Suprapubic skin (tissue), 4 donors: ENCODE measurements around the gene WWOX. TPM values are rescaled to one million over a fixed set of nuclear protein-coding genes. Genes with fewer than 3 reads are reported as not detected.

Experiments used
- DNase-seq, 2 donors: peaks; one replicate each; pipeline ENCODE4 v3.0.0-alpha.2; 2019; ENCODE audit warnings: low spot score in 2 of 2
- H3K27ac ChIP-seq: fragments of 200-600 bp; sonication (generic); one replicate; pipeline ENCODE4 v1.5.1; 2019
- H3K27me3 ChIP-seq: fragments of 200-600 bp; sonication (generic); one replicate; pipeline ENCODE4 v1.5.1; 2019
- H3K36me3 ChIP-seq: fragments of 200-600 bp; sonication (generic); one replicate; pipeline ENCODE4 v1.5.1; 2019
- H3K4me1 ChIP-seq: fragments of 200-600 bp; sonication (generic); one replicate; pipeline ENCODE4 v1.5.1; 2019
- H3K4me3 ChIP-seq: fragments of 200-600 bp; sonication (generic); one replicate; pipeline ENCODE4 v1.5.1; 2019; ENCODE audit warnings: mild to moderate bottlenecking
- H3K9me3 ChIP-seq: fragments of 200-600 bp; sonication (generic); one replicate; pipeline ENCODE4 v1.5.1; 2019
- EP300 ChIP-seq: sonication (generic); formaldehyde crosslinking; IDR thresholded peaks from one replicate; pipeline ENCODE4 v1.6.1; 2017; ENCODE audit warnings: antibody characterized with exemption
- POLR2A ChIP-seq, 2 donors: fragments of 450-650 bp; IDR thresholded peaks; one replicate each; pipeline ENCODE4 v1.6.1; 2017; ENCODE audit warnings: antibody characterized with exemption in 2 of 2, mild to moderate bottlenecking in 2 of 2, moderate library complexity in 2 of 2
- POLR2AphosphoS5 ChIP-seq, 3 donors: sonication (generic); formaldehyde crosslinking; IDR thresholded peaks; one replicate each; pipeline ENCODE4 v1.6.1; 2017; ENCODE audit warnings: antibody characterized with exemption in 3 of 3
- WGBS: methylation state at CpG from one replicate; pipeline ENCODE4 v1.1.5; 2018; 5-methylcytosine and 5-hydroxymethylcytosine counted together
- total RNA-seq, 4 donors: library from RNA; depleted of rRNA; stranded (reverse); fragments of >200 nt; gene quantifications; one replicate each; pipeline ENCODE4 v1.1.0, GENCODE V29; 2016
- TF ChIP-seq, protein P1 (sequence below), 2 donors: fragments of 200-600 bp in 1 of 2; fragments of 450-650 bp in 1 of 2; sonication (generic) in 1 of 2; IDR thresholded peaks; one replicate each; pipeline ENCODE4 v1.5.1; 2016 to 2019; ENCODE audit warnings: antibody characterized with exemption in 2 of 2, mild to moderate bottlenecking in 1 of 2, moderate library complexity in 1 of 2

WWOX gene
- total RNA-seq, 4 donors from 2014 or later = 29.6 to 104 (median 47.3) TPM

DNA sequence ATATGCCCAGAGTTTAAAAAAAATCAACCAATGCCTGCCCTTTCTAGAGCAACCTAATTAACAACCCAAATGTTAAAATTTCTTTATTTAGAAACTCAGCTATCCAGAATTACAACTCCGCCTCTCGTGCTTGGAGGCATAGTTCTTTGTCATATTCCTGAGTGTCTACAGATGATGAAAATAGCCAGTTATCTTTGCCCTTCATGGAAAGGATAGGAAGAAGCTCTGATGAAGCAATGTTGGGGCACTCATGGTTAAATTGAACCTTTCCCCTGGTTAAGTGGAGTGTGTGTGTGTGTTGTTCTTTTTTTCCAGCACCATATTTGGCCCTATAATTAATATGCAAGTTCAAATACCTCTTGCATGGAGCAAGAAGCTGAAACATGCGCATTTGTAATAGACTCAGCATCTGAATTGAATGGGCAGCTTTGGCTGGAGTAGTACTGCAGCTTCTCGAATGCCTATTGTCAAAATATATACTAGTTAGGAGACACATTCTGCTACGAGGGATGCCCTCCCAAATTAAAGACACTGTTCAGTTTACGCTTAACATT is 506.2 kb downstream of the WWOX start:
- WGBS = 73% methylated on average over 6 of the region's 6 CpGs

DNA sequence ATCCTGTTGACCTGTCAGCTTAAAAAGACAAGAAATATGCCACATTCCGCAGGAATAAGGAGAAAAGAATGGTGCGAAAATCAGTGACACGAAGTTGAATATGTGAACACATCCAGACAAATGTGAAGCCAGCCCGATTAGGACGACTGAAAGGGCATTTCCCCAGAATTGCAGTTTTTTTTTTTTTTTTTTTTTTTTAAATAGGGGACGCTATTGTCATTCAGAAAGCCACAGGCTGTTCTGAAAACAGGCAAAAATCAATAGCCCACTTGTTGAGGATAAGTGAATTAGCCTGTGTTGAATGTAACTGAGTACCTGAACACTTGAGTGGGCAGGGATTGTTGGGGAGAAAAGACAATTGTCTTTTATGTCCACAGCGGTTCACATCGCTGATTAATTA is 507.1 kb downstream of the WWOX start:
- no peaks in the 10 kb centered on the region for H3K36me3 ChIP-seq
- no peaks in the 10 kb centered on the region for H3K9me3 ChIP-seq
- H3K4me3 ChIP-seq = no peak overlapping the region
- DNase-seq = no peak
- WGBS = 82% methylated on average over 8 of the region's 8 CpGs
- H3K27me3 ChIP-seq = no peaks in the 10 kb centered on the region
- no peak overlapping the region for H3K27ac ChIP-seq
- peaks cover 8% of the 10 kb centered on the region for H3K4me1 ChIP-seq
- TF ChIP-seq, protein P1, sequence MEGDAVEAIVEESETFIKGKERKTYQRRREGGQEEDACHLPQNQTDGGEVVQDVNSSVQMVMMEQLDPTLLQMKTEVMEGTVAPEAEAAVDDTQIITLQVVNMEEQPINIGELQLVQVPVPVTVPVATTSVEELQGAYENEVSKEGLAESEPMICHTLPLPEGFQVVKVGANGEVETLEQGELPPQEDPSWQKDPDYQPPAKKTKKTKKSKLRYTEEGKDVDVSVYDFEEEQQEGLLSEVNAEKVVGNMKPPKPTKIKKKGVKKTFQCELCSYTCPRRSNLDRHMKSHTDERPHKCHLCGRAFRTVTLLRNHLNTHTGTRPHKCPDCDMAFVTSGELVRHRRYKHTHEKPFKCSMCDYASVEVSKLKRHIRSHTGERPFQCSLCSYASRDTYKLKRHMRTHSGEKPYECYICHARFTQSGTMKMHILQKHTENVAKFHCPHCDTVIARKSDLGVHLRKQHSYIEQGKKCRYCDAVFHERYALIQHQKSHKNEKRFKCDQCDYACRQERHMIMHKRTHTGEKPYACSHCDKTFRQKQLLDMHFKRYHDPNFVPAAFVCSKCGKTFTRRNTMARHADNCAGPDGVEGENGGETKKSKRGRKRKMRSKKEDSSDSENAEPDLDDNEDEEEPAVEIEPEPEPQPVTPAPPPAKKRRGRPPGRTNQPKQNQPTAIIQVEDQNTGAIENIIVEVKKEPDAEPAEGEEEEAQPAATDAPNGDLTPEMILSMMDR (IDR thresholded peaks at IDR 0.05) = no peak
- TF ChIP-seq POLR2A (IDR thresholded peaks at IDR 0.05) (no peak), EP300 (no peak), POLR2AphosphoS5 (IDR thresholded peaks at IDR 0.05) (no peak)

More for the DNA sequence above, 506.2 kb downstream of the WWOX start:
- H3K27ac ChIP-seq = no peak overlapping the region
- DNase-seq = no peak
- no peaks in the 10 kb centered on the region for H3K36me3 ChIP-seq
- H3K4me3 ChIP-seq = no peak overlapping the region
- no peaks in the 10 kb centered on the region for H3K9me3 ChIP-seq
- peaks cover 8% of the 10 kb centered on the region for H3K4me1 ChIP-seq
- TF ChIP-seq POLR2A (IDR thresholded peaks at IDR 0.05) = no peak
- no peak for TF ChIP-seq EP300
- TF ChIP-seq POLR2AphosphoS5 (IDR thresholded peaks at IDR 0.05) = no peak
- TF ChIP-seq, protein P1 (IDR thresholded peaks at IDR 0.05) = no peak
- H3K27me3 ChIP-seq = no peaks in the 10 kb centered on the region

DNA sequence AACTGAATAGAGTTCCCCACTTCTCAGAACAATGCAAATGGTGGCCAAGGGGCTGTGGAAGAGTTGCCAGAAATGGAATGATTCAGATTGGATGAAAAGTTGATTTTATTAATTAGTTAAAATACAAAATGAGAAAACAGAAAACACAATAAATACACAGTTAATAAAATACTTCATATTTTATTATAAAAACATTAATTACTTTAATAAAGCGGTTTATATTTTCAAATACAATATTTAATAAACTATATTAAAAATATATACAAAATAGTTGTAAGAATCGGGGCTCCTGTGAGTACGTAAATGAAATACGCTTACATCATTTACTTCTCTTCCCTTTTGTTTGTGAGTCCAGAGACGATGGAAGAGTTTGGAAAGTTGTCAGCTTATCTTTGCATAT is 507.6 kb downstream of the WWOX start:
- no peak overlapping the region for H3K27ac ChIP-seq
- H3K4me1 ChIP-seq = peaks cover 8% of the 10 kb centered on the region
- H3K4me3 ChIP-seq = no peak overlapping the region
- no peak for DNase-seq
- no peaks in the 10 kb centered on the region for H3K9me3 ChIP-seq
- no peaks in the 10 kb centered on the region for H3K27me3 ChIP-seq
- H3K36me3 ChIP-seq = no peaks in the 10 kb centered on the region
- 90% methylated on average over 5 of the region's 5 CpGs for WGBS
- TF ChIP-seq POLR2AphosphoS5 (IDR thresholded peaks at IDR 0.05) (no peak), EP300 (no peak), POLR2A (IDR thresholded peaks at IDR 0.05) (no peak)
- TF ChIP-seq, protein P1 (IDR thresholded peaks at IDR 0.05) = no peak

DNA sequence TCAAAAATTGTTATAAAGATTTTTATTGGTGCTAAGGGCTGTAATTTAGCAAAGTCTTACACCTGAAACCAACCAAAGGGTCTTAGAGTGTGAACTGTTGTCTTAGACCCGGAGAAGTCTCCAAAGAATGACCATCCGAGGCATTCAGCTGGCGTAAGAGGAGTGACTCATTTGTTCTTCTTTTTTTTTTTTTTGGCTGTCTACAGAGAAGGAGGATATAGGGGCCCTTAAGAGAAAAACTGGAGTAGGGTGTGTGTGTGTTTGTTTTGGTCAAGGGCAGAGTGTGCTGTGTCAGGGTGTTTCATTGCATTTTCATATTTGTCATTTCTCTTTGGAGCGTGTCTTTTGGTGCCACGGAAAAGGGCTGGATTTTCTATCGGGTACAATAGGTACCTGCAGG is 508.0 kb downstream of the WWOX start:
- no peaks in the 10 kb centered on the region for H3K36me3 ChIP-seq
- TF ChIP-seq POLR2AphosphoS5 (IDR thresholded peaks at IDR 0.05) (no peak), EP300 (no peak), POLR2A (IDR thresholded peaks at IDR 0.05) (no peak)
- TF ChIP-seq, protein P1 (IDR thresholded peaks at IDR 0.05) = no peak
- no peak overlapping the region for H3K27ac ChIP-seq
- 76% methylated on average over 6 of the region's 6 CpGs for WGBS
- peaks cover 8% of the 10 kb centered on the region for H3K4me1 ChIP-seq
- no peaks in the 10 kb centered on the region for H3K9me3 ChIP-seq
- DNase-seq = no peak
- no peak overlapping the region for H3K4me3 ChIP-seq
- H3K27me3 ChIP-seq = no peaks in the 10 kb centered on the region

DNA sequence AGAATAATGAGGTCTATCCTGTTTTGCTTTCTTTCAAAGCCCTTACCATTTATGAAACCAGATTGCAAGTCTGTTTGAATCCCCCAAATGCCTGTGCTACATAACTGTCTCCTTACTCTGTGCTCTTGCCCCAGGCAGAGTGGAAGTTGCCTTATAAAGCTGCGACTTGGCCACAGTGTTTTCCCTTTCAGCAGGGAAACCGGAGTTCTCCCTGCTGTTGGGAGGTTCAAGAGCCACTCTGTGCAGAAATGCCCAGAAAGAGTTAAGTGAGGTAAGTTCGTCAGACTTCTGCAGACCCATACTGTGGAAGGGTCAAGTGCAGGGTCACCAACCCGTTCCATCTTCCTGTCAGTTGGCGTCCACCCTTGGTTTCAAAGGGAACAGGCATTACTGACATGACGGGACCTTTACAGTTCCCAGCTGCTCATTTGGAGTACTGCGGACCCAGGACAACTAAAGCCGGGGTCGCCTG is 508.9 kb downstream of the WWOX start:
- Histone ChIP-seq H3K4me1 (peaks cover 8% of the 10 kb centered on the region), H3K27me3 (no peaks in the 10 kb centered on the region), H3K36me3 (no peaks in the 10 kb centered on the region), H3K9me3 (no peaks in the 10 kb centered on the region), H3K4me3 (no peak overlapping the region), H3K27ac (no peak overlapping the region)
- DNase-seq = no peak
- TF ChIP-seq, protein P1 (IDR thresholded peaks at IDR 0.05) = no peak
- TF ChIP-seq EP300 = no peak
- no peak for TF ChIP-seq POLR2A (IDR thresholded peaks at IDR 0.05)
- no peak for TF ChIP-seq POLR2AphosphoS5 (IDR thresholded peaks at IDR 0.05)
- WGBS = 83% methylated on average over 9 of the region's 9 CpGs
